NT2/D1 (cell line): ENCODE results near the gene BRD4.

Source experiments
- YY1 ChIP-seq: IDR thresholded peaks from 2 replicates; pipeline ENCODE4 v1.6.1; 2011; ENCODE audit not compliant: insufficient read length, insufficient read depth
- ZNF274 ChIP-seq: IDR thresholded peaks from 2 replicates; pipeline ENCODE4 v1.6.1; 2011; ENCODE audit warnings: mild to moderate bottlenecking, low read depth, low read length

DNA sequence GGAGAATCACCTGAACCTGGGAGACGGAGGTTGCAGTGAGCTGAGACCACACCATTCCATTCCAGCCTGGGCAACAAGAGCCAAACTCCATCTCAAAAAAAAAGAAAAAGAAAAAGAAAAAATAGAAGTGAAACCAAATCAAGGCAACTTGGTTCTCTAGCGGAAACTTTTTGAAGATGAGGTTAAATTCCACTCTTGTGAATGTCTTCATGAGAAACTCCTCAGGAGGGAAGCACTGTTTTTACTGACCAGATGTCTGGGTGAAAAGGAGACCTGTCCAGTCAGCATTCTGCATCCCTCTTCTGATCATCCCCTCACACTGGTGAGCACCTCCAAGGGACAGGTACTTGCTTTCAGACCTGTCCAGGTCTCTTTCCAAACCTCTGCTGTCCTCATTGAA lies 15.8 kb downstream of the BRD4 start:
- TF ChIP-seq ZNF274: no peak
- no peak for TF ChIP-seq YY1
